HL-60 (cell line): ENCODE results near the gene HSP90AA1.
A peak's percentile ranks its signal among the peaks of the same experiment; 100 is the strongest.

Experiments
- DNase-seq, 2 experiments: peaks; one replicate each; pipeline ENCODE4 v3.0.0-alpha.2; 2010 to 2020; ENCODE audit warnings: low read depth in 1 of 2, low spot score in 1 of 2
- H3K27ac ChIP-seq: fragments of 250-450 bp; sonication (Bioruptor Pico); replicated peaks from 2 replicates; pipeline ENCODE4 v1.5.1; 2020; ENCODE audit warnings: mild to moderate bottlenecking, moderate library complexity
- H3K27me3 ChIP-seq: fragments of 250-450 bp; sonication (Bioruptor Pico); 2 replicates; pipeline ENCODE4 v1.5.1; 2021; ENCODE audit warnings: mild to moderate bottlenecking, moderate library complexity; ENCODE audit not compliant: insufficient read depth, poor library complexity, severe bottlenecking
- H3K4me3 ChIP-seq: replicated peaks from 2 replicates; pipeline ENCODE4 v1.5.1; 2011; ENCODE audit warnings: mild to moderate bottlenecking, control low read depth, low read length; ENCODE audit not compliant: insufficient read depth
- GABPA ChIP-seq: IDR thresholded peaks from 2 replicates; pipeline ENCODE4 v1.6.1; 2012; ENCODE audit warnings: low read depth
- POLR2AphosphoS5 ChIP-seq: IDR thresholded peaks from 2 replicates; pipeline ENCODE4 v1.6.1; 2012; ENCODE audit warnings: low read depth
- SPI1 ChIP-seq: IDR thresholded peaks from 2 replicates; pipeline ENCODE4 v1.6.1; 2012; ENCODE audit warnings: low read depth, mild to moderate bottlenecking, borderline replicate concordance
- TF ChIP-seq, protein P1 (sequence below): IDR thresholded peaks from 2 replicates; pipeline ENCODE4 v1.6.1; 2012; ENCODE audit warnings: low read depth; ENCODE audit not compliant: insufficient replicate concordance
- TF ChIP-seq, protein P2 (sequence below): IDR thresholded peaks from one replicate; pipeline ENCODE4 v1.5.1; 2011; ENCODE audit warnings: low read length, control low read depth, inconsistent platforms; ENCODE audit not compliant: insufficient read depth

HSP90AA1 gene

DNA sequence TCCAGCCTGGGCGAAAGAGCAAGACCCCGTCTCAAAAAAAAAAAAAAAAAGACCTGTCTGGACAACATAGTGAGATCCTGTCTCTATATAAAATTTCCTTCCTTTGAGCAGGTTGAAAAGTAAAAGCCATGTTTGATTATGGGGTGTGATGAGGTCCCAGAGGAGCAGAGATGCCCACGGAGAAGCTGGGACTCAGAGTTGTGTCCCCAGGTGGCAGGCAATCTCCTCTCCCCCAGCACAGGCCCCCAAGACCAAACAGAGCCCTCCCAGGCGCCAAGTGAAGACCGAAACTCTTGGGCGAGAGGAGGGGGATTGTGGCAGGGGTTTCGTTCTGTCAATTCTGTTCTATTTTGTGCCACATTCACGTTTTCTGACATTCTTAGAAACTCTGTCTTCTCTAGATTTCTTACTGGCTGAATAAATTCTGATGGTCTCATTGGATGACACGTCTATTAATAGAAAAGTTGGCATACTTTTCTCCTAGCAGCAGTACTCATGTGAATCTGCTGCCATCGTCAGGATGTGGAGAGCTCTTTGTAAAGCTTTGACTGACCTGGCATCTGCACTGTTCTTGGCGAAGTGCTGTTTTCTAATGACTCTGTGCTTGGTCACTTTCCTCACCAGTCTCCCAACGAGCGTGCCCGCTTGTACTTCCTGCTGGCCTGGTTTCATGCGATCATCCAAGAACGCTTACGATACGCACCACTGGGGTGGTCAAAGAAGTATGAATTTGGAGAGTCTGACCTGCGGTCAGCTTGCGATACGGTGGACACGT is 43.4 kb downstream of the HSP90AA1 start:
- DNase-seq: no peak
- TF ChIP-seq GABPA: no peak
- TF ChIP-seq, protein P1, sequence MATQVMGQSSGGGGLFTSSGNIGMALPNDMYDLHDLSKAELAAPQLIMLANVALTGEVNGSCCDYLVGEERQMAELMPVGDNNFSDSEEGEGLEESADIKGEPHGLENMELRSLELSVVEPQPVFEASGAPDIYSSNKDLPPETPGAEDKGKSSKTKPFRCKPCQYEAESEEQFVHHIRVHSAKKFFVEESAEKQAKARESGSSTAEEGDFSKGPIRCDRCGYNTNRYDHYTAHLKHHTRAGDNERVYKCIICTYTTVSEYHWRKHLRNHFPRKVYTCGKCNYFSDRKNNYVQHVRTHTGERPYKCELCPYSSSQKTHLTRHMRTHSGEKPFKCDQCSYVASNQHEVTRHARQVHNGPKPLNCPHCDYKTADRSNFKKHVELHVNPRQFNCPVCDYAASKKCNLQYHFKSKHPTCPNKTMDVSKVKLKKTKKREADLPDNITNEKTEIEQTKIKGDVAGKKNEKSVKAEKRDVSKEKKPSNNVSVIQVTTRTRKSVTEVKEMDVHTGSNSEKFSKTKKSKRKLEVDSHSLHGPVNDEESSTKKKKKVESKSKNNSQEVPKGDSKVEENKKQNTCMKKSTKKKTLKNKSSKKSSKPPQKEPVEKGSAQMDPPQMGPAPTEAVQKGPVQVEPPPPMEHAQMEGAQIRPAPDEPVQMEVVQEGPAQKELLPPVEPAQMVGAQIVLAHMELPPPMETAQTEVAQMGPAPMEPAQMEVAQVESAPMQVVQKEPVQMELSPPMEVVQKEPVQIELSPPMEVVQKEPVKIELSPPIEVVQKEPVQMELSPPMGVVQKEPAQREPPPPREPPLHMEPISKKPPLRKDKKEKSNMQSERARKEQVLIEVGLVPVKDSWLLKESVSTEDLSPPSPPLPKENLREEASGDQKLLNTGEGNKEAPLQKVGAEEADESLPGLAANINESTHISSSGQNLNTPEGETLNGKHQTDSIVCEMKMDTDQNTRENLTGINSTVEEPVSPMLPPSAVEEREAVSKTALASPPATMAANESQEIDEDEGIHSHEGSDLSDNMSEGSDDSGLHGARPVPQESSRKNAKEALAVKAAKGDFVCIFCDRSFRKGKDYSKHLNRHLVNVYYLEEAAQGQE: no peak
- no peak for TF ChIP-seq POLR2AphosphoS5
- H3K27me3 ChIP-seq: no peaks in the 10 kb centered on the region
- H3K4me3 ChIP-seq: no peak overlapping the region
- no peak overlapping the region for H3K27ac ChIP-seq

DNA sequence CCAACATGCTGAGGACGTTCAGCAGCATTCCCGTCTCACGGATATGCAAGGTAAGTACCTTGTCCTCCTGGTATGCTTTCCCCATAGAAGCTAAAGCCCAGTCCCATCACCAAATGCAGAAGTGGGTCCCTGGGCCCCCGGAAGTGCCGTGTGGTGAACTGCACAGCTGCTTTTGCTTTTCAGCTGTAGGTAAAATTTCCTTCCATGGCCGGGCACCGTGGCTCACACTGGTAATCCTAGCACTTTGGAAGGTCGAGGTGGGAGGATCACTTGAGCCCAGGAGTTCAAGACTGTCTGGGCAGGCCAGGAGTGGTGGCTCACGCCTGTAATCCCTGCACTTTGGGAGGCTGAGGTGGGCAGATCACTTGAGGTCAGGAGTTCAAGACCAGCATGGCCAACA is 44.1 kb downstream of the HSP90AA1 start:
- Histone ChIP-seq H3K27ac (no peak overlapping the region), H3K27me3 (no peaks in the 10 kb centered on the region), H3K4me3 (no peak overlapping the region)
- DNase-seq: no peak
- no peak for TF ChIP-seq GABPA
- TF ChIP-seq, protein P1: no peak
- TF ChIP-seq, protein P2, sequence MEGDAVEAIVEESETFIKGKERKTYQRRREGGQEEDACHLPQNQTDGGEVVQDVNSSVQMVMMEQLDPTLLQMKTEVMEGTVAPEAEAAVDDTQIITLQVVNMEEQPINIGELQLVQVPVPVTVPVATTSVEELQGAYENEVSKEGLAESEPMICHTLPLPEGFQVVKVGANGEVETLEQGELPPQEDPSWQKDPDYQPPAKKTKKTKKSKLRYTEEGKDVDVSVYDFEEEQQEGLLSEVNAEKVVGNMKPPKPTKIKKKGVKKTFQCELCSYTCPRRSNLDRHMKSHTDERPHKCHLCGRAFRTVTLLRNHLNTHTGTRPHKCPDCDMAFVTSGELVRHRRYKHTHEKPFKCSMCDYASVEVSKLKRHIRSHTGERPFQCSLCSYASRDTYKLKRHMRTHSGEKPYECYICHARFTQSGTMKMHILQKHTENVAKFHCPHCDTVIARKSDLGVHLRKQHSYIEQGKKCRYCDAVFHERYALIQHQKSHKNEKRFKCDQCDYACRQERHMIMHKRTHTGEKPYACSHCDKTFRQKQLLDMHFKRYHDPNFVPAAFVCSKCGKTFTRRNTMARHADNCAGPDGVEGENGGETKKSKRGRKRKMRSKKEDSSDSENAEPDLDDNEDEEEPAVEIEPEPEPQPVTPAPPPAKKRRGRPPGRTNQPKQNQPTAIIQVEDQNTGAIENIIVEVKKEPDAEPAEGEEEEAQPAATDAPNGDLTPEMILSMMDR: no peak
- TF ChIP-seq SPI1: peak; percentile 57; the same call in 1 of the 2 replicates
- TF ChIP-seq POLR2AphosphoS5: no peak

DNA sequence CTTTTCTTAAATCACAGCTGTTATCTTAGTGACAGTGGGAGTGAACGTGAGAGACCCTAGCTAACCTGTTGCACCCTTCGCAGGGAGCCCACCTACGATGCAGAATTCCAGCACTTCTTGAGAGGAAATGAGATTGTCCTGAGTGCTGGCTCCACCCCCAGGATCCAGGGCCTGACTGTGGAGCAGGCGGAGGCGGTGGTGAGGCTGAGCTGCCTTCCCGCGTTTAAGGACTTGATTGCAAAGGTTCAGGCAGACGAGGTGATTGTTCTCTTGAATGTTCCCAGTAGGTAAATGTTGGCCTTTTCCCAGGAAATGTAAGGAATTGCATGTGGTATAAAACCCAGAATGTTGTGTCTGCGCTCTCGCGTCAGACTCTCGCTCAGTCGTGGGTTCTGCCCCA is 46.7 kb downstream of the HSP90AA1 start:
- Histone ChIP-seq H3K27ac (no peak overlapping the region), H3K27me3 (no peaks in the 10 kb centered on the region)

More for the DNA sequence above, 46.7 kb downstream of the HSP90AA1 start:
- TF ChIP-seq GABPA (no peak), SPI1 (no peak), POLR2AphosphoS5 (no peak)
- TF ChIP-seq, protein P2: no peak
- TF ChIP-seq, protein P1: no peak
- H3K4me3 ChIP-seq: no peak overlapping the region
- no peak for DNase-seq
